Astrocyte (in vitro differentiated cells and primary cell): ENCODE data around the gene STX7. TPM values are rescaled to one million over a fixed set of nuclear protein-coding genes. Genes with fewer than 3 reads are reported as not detected.
A peak's percentile ranks its signal among the peaks of the same experiment; 100 is the strongest.

Source experiments
- DNase-seq: peaks from one replicate; pipeline ENCODE4 v3.0.0-alpha.2; 2010; ENCODE audit warnings: low read depth
- FAIRE-seq: peaks from 2 replicates; lab custom pipeline; 2011; peaks lifted over from hg19 to GRCh38; lab: Jason Lieb, UNC
- H2AFZ ChIP-seq: 2 replicates; pipeline ENCODE4 v1.6.0; 2012; ENCODE audit warnings: low read depth, low read length, inconsistent platforms
- H3K27ac ChIP-seq: 2 replicates; pipeline ENCODE4 v1.5.1; 2011; ENCODE audit warnings: low read depth, low read length, inconsistent platforms
- H3K27me3 ChIP-seq: 2 replicates; pipeline ENCODE4 v1.6.0; 2011; ENCODE audit warnings: low read length, inconsistent platforms; ENCODE audit not compliant: insufficient read depth
- H3K36me3 ChIP-seq: 2 replicates; pipeline ENCODE4 v1.5.1; 2011; ENCODE audit warnings: low read length, inconsistent platforms; ENCODE audit not compliant: insufficient read depth
- H3K4me1 ChIP-seq: 2 replicates; pipeline ENCODE4 v1.5.1; 2011; ENCODE audit warnings: low read length, inconsistent platforms; ENCODE audit not compliant: insufficient read depth
- H3K4me2 ChIP-seq: 2 replicates; pipeline ENCODE4 v1.6.0; 2012; ENCODE audit warnings: low read length, inconsistent platforms
- H3K4me3 ChIP-seq: 2 replicates; pipeline ENCODE4 v1.5.1; 2011; ENCODE audit warnings: low read depth, mild to moderate bottlenecking, low read length, inconsistent platforms; ENCODE audit not compliant: insufficient read depth
- H3K79me2 ChIP-seq: 2 replicates; pipeline ENCODE4 v1.6.0; 2012; ENCODE audit warnings: mild to moderate bottlenecking, low read length, inconsistent platforms; ENCODE audit not compliant: insufficient read depth
- H3K9ac ChIP-seq: 2 replicates; pipeline ENCODE4 v1.6.0; 2012; ENCODE audit warnings: mild to moderate bottlenecking, low read length, inconsistent platforms
- H3K9me3 ChIP-seq: 2 replicates; pipeline ENCODE4 v1.5.1; 2012; ENCODE audit warnings: low read depth, mild to moderate bottlenecking, low read length, inconsistent platforms; ENCODE audit not compliant: insufficient read depth
- H4K20me1 ChIP-seq: 2 replicates; pipeline ENCODE4 v1.6.0; 2012; ENCODE audit warnings: low read length, inconsistent platforms; ENCODE audit not compliant: insufficient read depth
- H3K27ac Mint-ChIP-seq: one replicate; pipeline ENCODE4 v1.8.0; 2021; ENCODE audit warnings: mild to moderate bottlenecking, mixed read lengths; ENCODE audit not compliant: unreplicated experiment
- H3K27me3 Mint-ChIP-seq: one replicate; pipeline ENCODE4 v1.8.0; 2021; ENCODE audit warnings: low read depth, mixed read lengths; ENCODE audit not compliant: unreplicated experiment
- H3K36me3 Mint-ChIP-seq: one replicate; pipeline ENCODE4 v1.8.0; 2021; ENCODE audit warnings: low read depth, mixed read lengths; ENCODE audit not compliant: unreplicated experiment
- H3K4me1 Mint-ChIP-seq: one replicate; pipeline ENCODE4 v1.8.0; 2021; ENCODE audit warnings: low read depth, mixed read lengths; ENCODE audit not compliant: unreplicated experiment
- H3K4me3 Mint-ChIP-seq: one replicate; pipeline ENCODE4 v1.8.0; 2021; ENCODE audit warnings: mild to moderate bottlenecking, moderate library complexity, mixed read lengths; ENCODE audit not compliant: unreplicated experiment
- H3K9me3 Mint-ChIP-seq: one replicate; pipeline ENCODE4 v1.8.0; 2021; ENCODE audit warnings: mild to moderate bottlenecking, mixed read lengths; ENCODE audit not compliant: unreplicated experiment
- CTCF ChIP-seq: IDR thresholded peaks from 2 replicates; pipeline ENCODE4 v1.5.1; 2011; ENCODE audit warnings: low read depth, mild to moderate bottlenecking, inconsistent platforms, low read length, moderate library complexity; ENCODE audit not compliant: insufficient read depth
- EZH2 ChIP-seq: IDR thresholded peaks from 2 replicates; pipeline ENCODE4 v1.6.1; 2012; ENCODE audit warnings: mild to moderate bottlenecking, low read length, inconsistent platforms; ENCODE audit not compliant: insufficient read depth
- total RNA-seq: library from RNA; stranded (reverse); gene quantifications from 2 replicates; pipeline ENCODE4 v1.2.1, GENCODE V29; 2021

STX7 gene
- total RNA-seq, 1 donor from 2014 or later: 62.1 TPM

GRCh38 chr6:132446141-132446854 is 66.6 kb downstream of the STX7 start:
- H3K27ac Mint-ChIP-seq: no peak overlapping the region
- no peaks in the 10 kb centered on the region for H3K27me3 Mint-ChIP-seq
- H3K4me3 Mint-ChIP-seq: no peak overlapping the region

GRCh38 chr6:132445201-132445951 is 67.5 kb downstream of the STX7 start:
- H3K9ac ChIP-seq: no peak overlapping the region
- peak; percentile 100 for FAIRE-seq

More at GRCh38 chr6:132446141-132446854, 66.6 kb downstream of the STX7 start:
- FAIRE-seq (no peak), DNase-seq (no peak)
- Histone ChIP-seq H3K4me1 (peaks cover 9% of the 10 kb centered on the region), H3K9me3 (no peaks in the 10 kb centered on the region), H3K27ac (peak overlapping the region; percentile 56), H3K36me3 (no peaks in the 10 kb centered on the region), H3K9ac (no peak overlapping the region), H3K79me2 (no peaks in the 10 kb centered on the region), H2AFZ (no peak overlapping the region), H4K20me1 (no peaks in the 10 kb centered on the region), H3K4me3 (no peak overlapping the region), H3K4me2 (peak overlapping the region; percentile 56), H3K27me3 (no peaks in the 10 kb centered on the region)
- Mint-ChIP-seq H3K9me3 (peaks cover 6% of the 10 kb centered on the region), H3K4me1 (peaks cover 11% of the 10 kb centered on the region), H3K36me3 (no peaks in the 10 kb centered on the region)
- TF ChIP-seq EZH2: no peak
- TF ChIP-seq CTCF: no peak

More at GRCh38 chr6:132445201-132445951, 67.5 kb downstream of the STX7 start:
- H3K27ac ChIP-seq: peak overlapping the region; percentile 56
- H3K4me1 ChIP-seq: peaks cover 9% of the 10 kb centered on the region
- peak; percentile 94 for DNase-seq
- H3K4me2 ChIP-seq: peak overlapping the region; percentile 56
- H4K20me1 ChIP-seq: no peaks in the 10 kb centered on the region
- H3K36me3 Mint-ChIP-seq: no peaks in the 10 kb centered on the region
- no peak overlapping the region for H3K4me3 Mint-ChIP-seq
- no peaks in the 10 kb centered on the region for H3K36me3 ChIP-seq
- H3K27me3 Mint-ChIP-seq: no peaks in the 10 kb centered on the region
- no peak overlapping the region for H3K4me3 ChIP-seq
- H3K27me3 ChIP-seq: no peaks in the 10 kb centered on the region
- no peaks in the 10 kb centered on the region for H3K79me2 ChIP-seq
- no peaks in the 10 kb centered on the region for H3K9me3 ChIP-seq
- H2AFZ ChIP-seq: no peak overlapping the region
- H3K9me3 Mint-ChIP-seq: peaks cover 6% of the 10 kb centered on the region
- peak overlapping the region; percentile 89 for H3K27ac Mint-ChIP-seq
- no peak for TF ChIP-seq CTCF
- TF ChIP-seq EZH2: no peak
- peaks cover 11% of the 10 kb centered on the region for H3K4me1 Mint-ChIP-seq
